Nephron progenitor cell (in vitro differentiated cells): ENCODE measurements around the gene SPO11.

Source experiments
- DNase-seq: peaks from one replicate; pipeline ENCODE4 v3.0.0; 2021
- H3K27ac Mint-ChIP-seq: 2 replicates; pipeline ENCODE4 v1.8.0; 2021; ENCODE audit warnings: mild to moderate bottlenecking, moderate library complexity, mixed read lengths
- H3K27me3 Mint-ChIP-seq: 2 replicates; pipeline ENCODE4 v1.8.0; 2021; ENCODE audit warnings: mild to moderate bottlenecking, low read depth, mixed read lengths; ENCODE audit not compliant: poor library complexity
- H3K36me3 Mint-ChIP-seq: 2 replicates; pipeline ENCODE4 v1.8.0; 2021; ENCODE audit warnings: low read depth, mixed read lengths
- H3K4me1 Mint-ChIP-seq: 2 replicates; pipeline ENCODE4 v1.8.0; 2021; ENCODE audit warnings: mixed read lengths
- H3K4me3 Mint-ChIP-seq: 2 replicates; pipeline ENCODE4 v1.8.0; 2021; ENCODE audit warnings: mild to moderate bottlenecking, moderate library complexity, mixed read lengths
- H3K9me3 Mint-ChIP-seq: 2 replicates; pipeline ENCODE4 v1.8.0; 2021; ENCODE audit warnings: mild to moderate bottlenecking, moderate library complexity, mixed read lengths
- CTCF ChIP-seq: fragments of 200-600 bp; sonication (generic); IDR thresholded peaks from 2 replicates; pipeline ENCODE4 v1.5.0; 2021; ENCODE audit warnings: antibody characterized with exemption

The SPO11 gene

GRCh38 chr20:57383447-57384347 is 54.1 kb downstream of the SPO11 start:
- Mint-ChIP-seq H3K4me1 (peaks cover 14% of the 10 kb centered on the region), H3K27ac (no peak overlapping the region), H3K27me3 (peaks cover 6% of the 10 kb centered on the region), H3K9me3 (no peaks in the 10 kb centered on the region), H3K36me3 (peaks cover 21% of the 10 kb centered on the region), H3K4me3 (no peak overlapping the region)
- no peak for DNase-seq
- TF ChIP-seq CTCF, result no peak

GRCh38 chr20:57384486-57384885 is 54.9 kb downstream of the SPO11 start:
- Mint-ChIP-seq H3K27me3 (peaks cover 10% of the 10 kb centered on the region), H3K4me3 (no peak overlapping the region), H3K27ac (no peak overlapping the region), H3K9me3 (no peaks in the 10 kb centered on the region), H3K4me1 (peaks cover 18% of the 10 kb centered on the region), H3K36me3 (peaks cover 16% of the 10 kb centered on the region)
- no peak for TF ChIP-seq CTCF
- no peak for DNase-seq

- H3K4me1 Mint-ChIP-seq, result peaks cover 21% of the 10 kb centered on the region
- H3K9me3 Mint-ChIP-seq, result no peaks in the 10 kb centered on the region
- no peak overlapping the region for H3K27ac Mint-ChIP-seq
- no peak for DNase-seq
- TF ChIP-seq CTCF, result no peak
- peaks cover 10% of the 10 kb centered on the region for H3K27me3 Mint-ChIP-seq
- H3K36me3 Mint-ChIP-seq, result peaks cover 16% of the 10 kb centered on the region
- H3K4me3 Mint-ChIP-seq, result no peak overlapping the region
Observed at GRCh38 chr20:57384953-57385761, 55.6 kb downstream of the SPO11 start.

- H3K4me1 Mint-ChIP-seq, result peaks cover 27% of the 10 kb centered on the region
- no peak overlapping the region for H3K4me3 Mint-ChIP-seq
- H3K36me3 Mint-ChIP-seq, result peaks cover 16% of the 10 kb centered on the region
- no peak for DNase-seq
- TF ChIP-seq CTCF, result no peak
- peak overlapping the region; percentile 45 for H3K27ac Mint-ChIP-seq
- H3K27me3 Mint-ChIP-seq, result peaks cover 13% of the 10 kb centered on the region
- no peaks in the 10 kb centered on the region for H3K9me3 Mint-ChIP-seq
Observed at GRCh38 chr20:57385940-57386339, 56.3 kb downstream of the SPO11 start.

- H3K4me3 Mint-ChIP-seq, result no peak overlapping the region
- H3K27me3 Mint-ChIP-seq, result peaks cover 13% of the 10 kb centered on the region
- H3K9me3 Mint-ChIP-seq, result no peaks in the 10 kb centered on the region
- peaks cover 11% of the 10 kb centered on the region for H3K36me3 Mint-ChIP-seq
- no peak for TF ChIP-seq CTCF
- peaks cover 27% of the 10 kb centered on the region for H3K4me1 Mint-ChIP-seq
- no peak overlapping the region for H3K27ac Mint-ChIP-seq
- DNase-seq, result no peak
Observed at GRCh38 chr20:57386762-57387161, 57.2 kb downstream of the SPO11 start.
